K562 (cell line): Measurements from ENCODE around the gene PSG7. TPM values are rescaled to one million over a fixed set of nuclear protein-coding genes. Genes with fewer than 3 reads are reported as not detected.
"Not testable (repeated sequence)": the region's sequence is repeated elsewhere in the genome, so short reads cannot be mapped to it uniquely, and the experiment has no call there.

ENCODE experiments used
- ATAC-seq: fragments of 200-7000 bp; cut with Tn5 transposase; 3 replicates; pipeline ENCODE4 v1.9.1; 2020; ENCODE audit warnings: moderate library complexity
- BruUV-seq: library from RNA; stranded (reverse); fragments of 400-500 nt; replicated peaks from 2 replicates; lab custom pipeline; 2021; lab: Mats Ljungman, UMichigan
- CTCF ChIA-PET: fragments of 300-600 bp; formaldehyde crosslinking; extraction: SDS; loops from one replicate; lab custom pipeline; 2021; ENCODE audit warnings: low intra/inter-chr PET ratio; lab: Yijun Ruan, JAX
- POLR2A ChIA-PET: fragments of 300-600, 350-650 bp; sonication (Branson Sonifier 250); formaldehyde crosslinking; extraction: SDS; loops from one replicate; lab custom pipeline; 2021; ENCODE audit warnings: antibody characterized with exemption, inconsistent platforms; lab: Yijun Ruan, JAX
- DNase-seq, 4 experiments: peaks; one replicate each; pipeline versions ENCODE4 v3.0.0 to v3.0.0-alpha.2; 2011 to 2018; ENCODE audit warnings: low spot score in 3 of 4, mixed read lengths in 3 of 4; ENCODE audit errors: extremely low read depth in 1 of 4
- FAIRE-seq: peaks from 2 replicates; lab custom pipeline; 2011; peaks lifted over from hg19 to GRCh38; lab: Jason Lieb, UNC
- H2AFZ ChIP-seq: 2 replicates; pipeline ENCODE4 v1.6.0; 2011; ENCODE audit warnings: low read depth, low read length, control low read depth, inconsistent platforms
- H3K27ac ChIP-seq: fragments of 200-600 bp; 3 replicates; pipeline ENCODE4 v1.8.0; 2011; ENCODE audit warnings: low read depth, mild to moderate bottlenecking, control low read depth, inconsistent platforms, low read length, moderate library complexity, mixed read lengths; ENCODE audit errors: extremely low read depth
- H3K27me3 ChIP-seq, 2 experiments: fragments of 300-600 bp in 1 of 2; 2 replicates in 1 of 2; 3 replicates in 1 of 2; pipeline versions ENCODE4 v1.6.0 to v1.8.0; 2011; ENCODE audit warnings: inconsistent platforms in 2 of 2, low read length in 2 of 2, mild to moderate bottlenecking in 1 of 2, mixed read lengths in 1 of 2, moderate library complexity in 1 of 2; ENCODE audit not compliant: control insufficient read depth in 2 of 2, insufficient read depth in 2 of 2
- H3K36me3 ChIP-seq: fragments of 300-600 bp; 3 replicates; pipeline ENCODE4 v1.8.0; 2011; ENCODE audit warnings: mild to moderate bottlenecking, low read length, inconsistent platforms; ENCODE audit not compliant: control insufficient read depth, insufficient read depth
- H3K4me1 ChIP-seq, 2 experiments: fragments of 200-600 bp in 1 of 2; replicated peaks in 1 of 2; 2 replicates in 1 of 2; 3 replicates in 1 of 2; pipeline versions ENCODE4 v1.5.1 to v1.8.0; 2011; ENCODE audit warnings: inconsistent platforms in 2 of 2, low read length in 2 of 2, mild to moderate bottlenecking in 1 of 2, mixed read lengths in 1 of 2, moderate library complexity in 1 of 2; ENCODE audit not compliant: control insufficient read depth in 2 of 2, insufficient read depth in 2 of 2
- H3K4me2 ChIP-seq: 2 replicates; pipeline ENCODE4 v1.6.1; 2011; ENCODE audit warnings: low read length, control low read depth, inconsistent platforms, mixed read lengths; ENCODE audit not compliant: insufficient read depth
- H3K4me3 ChIP-seq: fragments of 200-600 bp; sonication (generic), shearing (Covaris generic); 2 replicates; pipeline ENCODE4 v1.5.1; 2016; ENCODE audit warnings: control low read depth, inconsistent platforms
- H3K79me2 ChIP-seq: fragments of 200-600 bp; 3 replicates; pipeline ENCODE4 v1.8.0; 2011; ENCODE audit warnings: low read length, inconsistent platforms; ENCODE audit not compliant: control insufficient read depth, insufficient read depth
- H3K9ac ChIP-seq, 2 experiments: 2 replicates each; pipeline versions ENCODE4 v1.6.0 to v1.6.1; 2011; ENCODE audit warnings: low read depth in 2 of 2, low read length in 2 of 2, control low read depth in 1 of 2, inconsistent platforms in 1 of 2, mild to moderate bottlenecking in 1 of 2, mixed read lengths in 1 of 2; ENCODE audit not compliant: insufficient read depth in 1 of 2
- H3K9me1 ChIP-seq: one replicate; pipeline ENCODE4 v1.6.0; 2011; ENCODE audit warnings: inconsistent platforms, mild to moderate bottlenecking, low read length, moderate library complexity; ENCODE audit not compliant: control insufficient read depth, insufficient read depth
- H3K9me3 ChIP-seq: replicated peaks from 2 replicates; pipeline ENCODE4 v1.5.1; 2011; ENCODE audit warnings: low read depth, low read length, inconsistent platforms; ENCODE audit not compliant: control insufficient read depth, insufficient read depth
- H4K20me1 ChIP-seq: replicated peaks from 2 replicates; pipeline ENCODE4 v1.6.1; 2011; ENCODE audit warnings: low read length, inconsistent platforms, mixed read lengths; ENCODE audit not compliant: control insufficient read depth, insufficient read depth
- ARID3B ChIP-seq: fragments of 250-450 bp; sonication (Bioruptor Pico); IDR thresholded peaks from 2 replicates; pipeline ENCODE4 v1.4.0; 2020; ENCODE audit warnings: borderline replicate concordance
- TCFL5 ChIP-seq: fragments of 250-450 bp; sonication (Bioruptor Pico); conservative IDR thresholded peaks from 2 replicates; pipeline ENCODE4 v1.6.1; 2021; ENCODE audit warnings: mild to moderate bottlenecking, moderate library complexity, matching md5 sums
- ZNF197 ChIP-seq: fragments of 200-800 bp; sonication (Bioruptor generic); IDR thresholded peaks from 2 replicates; pipeline ENCODE4 v1.6.1; 2016; ENCODE audit warnings: low read depth, missing genetic modification characterization, missing compliant biosample characterization
- ZNF778 ChIP-seq: fragments of 450-650 bp; formaldehyde crosslinking; IDR thresholded peaks from 2 replicates; pipeline ENCODE4 v1.4.0; 2020; ENCODE audit warnings: mild to moderate bottlenecking, moderate library complexity
- WGBS: fragments of 100-300 bp; shearing (Covaris generic); methylation state at CpG from one replicate; pipeline ENCODE4 v1.1.6; 2016; ENCODE audit warnings: low coverage, mixed read lengths; ENCODE audit not compliant: insufficient coverage; ENCODE audit errors: missing lambda C conversion rate; 5-methylcytosine and 5-hydroxymethylcytosine counted together
- in situ Hi-C: fragments of 300-500 bp; cut with MboI; formaldehyde crosslinking; loops from 4 replicates; pipeline ENCODE4 v1.15.0; 2018; ENCODE audit warnings: inconsistent platforms, mixed read lengths
- intact Hi-C: fragments of 100-400 bp; cut with micrococcal nuclease; formaldehyde crosslinking; loops from 2 replicates; pipeline ENCODE4 v1.14.2; 2022
- polyA plus RNA-seq, 8 experiments: library from polyadenylated mRNA; depleted of rRNA in 4 of 8; stranded (reverse) in 5 of 8; unstranded in 3 of 8; fragments of >200 nt; fragmentation: Nextera tagmentation in 2 of 8; fragmentation: Illumina TruSeq in 1 of 8; extraction: Ambion mirVana in 2 of 8; extraction: Trizol in 1 of 8; gene quantifications; 2 replicates each; pipeline versions ENCODE4 v1.2.1 to v1.2.3, GENCODE V29; 2011 to 2014; ENCODE audit warnings: inconsistent platforms in 1 of 8, missing spikeins in 1 of 8
- total RNA-seq, 7 experiments: library from RNA; depleted of rRNA in 6 of 7; stranded (reverse); fragments of >200 nt in 6 of 7; fragmentation: Illumina TruSeq in 2 of 7; extraction: Trizol in 2 of 7; gene quantifications; 2 replicates each; pipeline versions ENCODE4 v1.2.1 to v1.2.3, GENCODE V29; 2011 to 2021; ENCODE audit warnings: low replicate concordance in 1 of 7

The PSG7 gene
- total and polyA plus RNA-seq, 9 of the 15 experiments (the other 6 are each of a cell fraction or from before 2014, with no cell fraction given), result not detected

- TF ChIP-seq ARID3B (CRISPR knock-in tag) (no peak), TCFL5 (CRISPR knock-in tag) (no peak), ZNF778 (CRISPR knock-in tag) (no peak), ZNF197 (no peak)
Observed at GRCh38 chr19:42985588-42985987, 48.6 kb upstream of the PSG7 start (continued).

DNA sequence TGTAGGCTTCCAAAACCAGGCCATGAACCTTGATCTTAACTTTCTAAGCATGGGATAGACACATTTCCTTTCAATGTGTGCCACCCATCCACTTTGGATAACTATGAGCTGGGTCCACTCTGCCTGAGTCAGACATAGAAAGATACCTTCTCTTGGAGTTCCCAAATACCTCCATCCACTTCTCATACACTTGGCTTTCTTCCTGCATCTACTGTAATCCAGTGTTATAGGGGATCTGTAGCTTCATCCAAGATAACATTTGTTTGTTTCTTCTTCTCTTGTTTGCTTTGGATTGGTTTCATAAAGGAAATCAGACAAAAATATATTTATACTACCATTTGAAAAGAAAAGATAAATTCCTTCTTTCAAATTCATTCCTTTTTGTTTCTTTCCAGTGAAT is 45.1 kb upstream of the PSG7 start:
- in situ Hi-C loops, ATAC-seq: not testable (repeated sequence)

GRCh38 chr19:42971451-42971850 is 34.4 kb upstream of the PSG7 start:
- DNase-seq, H3K9me3 ChIP-seq, H3K9ac ChIP-seq, H3K4me3 ChIP-seq, H3K4me2 ChIP-seq, H3K9me1 ChIP-seq, H4K20me1 ChIP-seq, H2AFZ ChIP-seq, H3K4me1 ChIP-seq, H3K79me2 ChIP-seq, intact Hi-C loops, in situ Hi-C loops, POLR2A ChIA-PET, H3K27me3 ChIP-seq, BruUV-seq, FAIRE-seq, H3K36me3 ChIP-seq, ATAC-seq, H3K27ac ChIP-seq, CTCF ChIA-PET: not testable (repeated sequence)
- WGBS, result 0% methylated on average over 5 of the region's 5 CpGs

More for the DNA sequence above, 45.1 kb upstream of the PSG7 start:
- FAIRE-seq, H3K4me3 ChIP-seq, DNase-seq, H2AFZ ChIP-seq, H3K9ac ChIP-seq, intact Hi-C loops, CTCF ChIA-PET, H3K9me1 ChIP-seq, H3K4me2 ChIP-seq, BruUV-seq, H3K79me2 ChIP-seq, H3K27ac ChIP-seq, H4K20me1 ChIP-seq, POLR2A ChIA-PET, H3K36me3 ChIP-seq, H3K27me3 ChIP-seq, H3K9me3 ChIP-seq, H3K4me1 ChIP-seq: not testable (repeated sequence)
